Gastroesophageal sphincter (tissue), 4 donors: Measurements from ENCODE around the gene SCN1B. TPM values are rescaled to one million over a fixed set of nuclear protein-coding genes. Genes with fewer than 3 reads are reported as not detected.

Source experiments
- ATAC-seq: fragments of 150-250 bp; one replicate; pipeline ENCODE4 v1.9.1; 2016; ENCODE audit warnings: mild to moderate bottlenecking, moderate library complexity
- H3K27ac ChIP-seq, 4 donors: fragments of 200-600 bp; sonication (generic) in 3 of 4; 1 replicate in 3 of 4; 2 replicates in 1 of 4; pipeline ENCODE4 v1.5.1; 2016 to 2019
- H3K27me3 ChIP-seq: fragments of 200-600 bp; sonication (generic); one replicate; pipeline ENCODE4 v1.5.1; 2019
- H3K36me3 ChIP-seq, 2 donors: fragments of 200-600 bp; sonication (generic); one replicate each; pipeline ENCODE4 v1.5.1; 2019; ENCODE audit warnings: control low read depth in 1 of 2
- H3K4me1 ChIP-seq, 3 donors: fragments of 200-600 bp; sonication (generic); 1 replicate in 2 of 3; 2 replicates in 1 of 3; pipeline ENCODE4 v1.5.1; 2016 to 2019; ENCODE audit warnings: control low read depth in 2 of 3
- H3K4me3 ChIP-seq, 2 donors: fragments of 200-600 bp; sonication (generic); one replicate each; pipeline ENCODE4 v1.5.1; 2019; ENCODE audit warnings: mild to moderate bottlenecking in 1 of 2, moderate library complexity in 1 of 2
- H3K9me3 ChIP-seq, 3 donors: fragments of 200-600 bp; sonication (generic); one replicate each; pipeline ENCODE4 v1.5.1; 2017 to 2019; ENCODE audit warnings: control low read depth in 2 of 3
- EP300 ChIP-seq: sonication (generic); formaldehyde crosslinking; IDR thresholded peaks from one replicate; pipeline ENCODE4 v1.6.1; 2017; ENCODE audit warnings: antibody characterized with exemption, mild to moderate bottlenecking
- POLR2A ChIP-seq, 2 donors: fragments of 450-650 bp; IDR thresholded peaks; one replicate each; pipeline ENCODE4 v1.6.1; 2017; ENCODE audit warnings: antibody characterized with exemption in 2 of 2, mild to moderate bottlenecking in 2 of 2, moderate library complexity in 1 of 2
- POLR2AphosphoS5 ChIP-seq: sonication (generic); formaldehyde crosslinking; IDR thresholded peaks from one replicate; pipeline ENCODE4 v1.6.1; 2017; ENCODE audit warnings: antibody characterized with exemption
- WGBS, 2 donors: methylation state at CpG; one replicate each; pipeline ENCODE4 v1.1.5; 2018; ENCODE audit warnings: low coverage in 1 of 2; 5-methylcytosine and 5-hydroxymethylcytosine counted together
- total RNA-seq, 4 donors: library from RNA; depleted of rRNA; stranded (reverse); fragments of >200 nt; gene quantifications; one replicate each; pipeline ENCODE4 v1.1.0, GENCODE V29; 2016
- TF ChIP-seq, protein P1 (sequence below), 4 experiments: fragments of 200-600 bp in 2 of 4; fragments of 450-650 bp in 2 of 4; sonication (generic) in 1 of 4; IDR thresholded peaks; one replicate each; pipeline ENCODE4 v1.5.1; 2017 to 2019; ENCODE audit warnings: antibody characterized with exemption in 4 of 4, mild to moderate bottlenecking in 2 of 4, moderate library complexity in 2 of 4

Gene SCN1B
- total RNA-seq, 4 donors from 2014 or later: 5.3 to 13.2 (median 9.5) TPM

DNA sequence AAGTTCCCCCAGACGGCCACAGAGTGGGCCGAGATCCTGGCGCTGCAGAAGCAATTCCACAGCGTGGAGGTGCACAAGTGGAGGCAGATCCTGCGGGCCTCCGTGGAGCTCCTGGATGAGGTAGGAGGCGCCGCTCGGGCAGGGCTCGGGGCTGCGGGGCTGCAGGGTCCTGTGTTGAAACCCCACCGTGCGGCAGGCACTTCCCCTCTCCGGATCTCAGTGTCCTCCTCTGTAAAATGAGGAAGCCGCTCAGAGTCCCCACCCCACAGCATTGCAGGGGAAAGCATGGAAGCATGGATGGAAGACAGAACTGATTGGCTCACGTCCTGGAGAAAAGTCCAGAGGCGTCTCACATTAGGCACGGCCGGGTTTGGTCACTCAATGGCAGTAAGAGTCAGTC, 6.8 kb upstream of the SCN1B start:
- no peak overlapping the region for H3K4me3 ChIP-seq
- H3K27me3 ChIP-seq: no peaks in the 10 kb centered on the region
- no peaks in the 10 kb centered on the region for H3K9me3 ChIP-seq
- 40% methylated on average over 1 of the region's 19 CpGs; no CpG with 5 or more reads in 1 of the 2 donors for WGBS, 2 donors
- no peak for TF ChIP-seq POLR2AphosphoS5
- TF ChIP-seq, protein P1, sequence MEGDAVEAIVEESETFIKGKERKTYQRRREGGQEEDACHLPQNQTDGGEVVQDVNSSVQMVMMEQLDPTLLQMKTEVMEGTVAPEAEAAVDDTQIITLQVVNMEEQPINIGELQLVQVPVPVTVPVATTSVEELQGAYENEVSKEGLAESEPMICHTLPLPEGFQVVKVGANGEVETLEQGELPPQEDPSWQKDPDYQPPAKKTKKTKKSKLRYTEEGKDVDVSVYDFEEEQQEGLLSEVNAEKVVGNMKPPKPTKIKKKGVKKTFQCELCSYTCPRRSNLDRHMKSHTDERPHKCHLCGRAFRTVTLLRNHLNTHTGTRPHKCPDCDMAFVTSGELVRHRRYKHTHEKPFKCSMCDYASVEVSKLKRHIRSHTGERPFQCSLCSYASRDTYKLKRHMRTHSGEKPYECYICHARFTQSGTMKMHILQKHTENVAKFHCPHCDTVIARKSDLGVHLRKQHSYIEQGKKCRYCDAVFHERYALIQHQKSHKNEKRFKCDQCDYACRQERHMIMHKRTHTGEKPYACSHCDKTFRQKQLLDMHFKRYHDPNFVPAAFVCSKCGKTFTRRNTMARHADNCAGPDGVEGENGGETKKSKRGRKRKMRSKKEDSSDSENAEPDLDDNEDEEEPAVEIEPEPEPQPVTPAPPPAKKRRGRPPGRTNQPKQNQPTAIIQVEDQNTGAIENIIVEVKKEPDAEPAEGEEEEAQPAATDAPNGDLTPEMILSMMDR (IDR thresholded peaks at IDR 0.05): no peak
- TF ChIP-seq EP300: no peak
- TF ChIP-seq POLR2A (IDR thresholded peaks at IDR 0.05): no peak
- H3K27ac ChIP-seq: no peak overlapping the region
- H3K4me1 ChIP-seq: no peaks in the 10 kb centered on the region
- ATAC-seq: no peak
- peaks cover 0 to 100% of the 10 kb centered on the region in 2 donors for H3K36me3 ChIP-seq

- H3K27me3 ChIP-seq: no peaks in the 10 kb centered on the region
- no peak overlapping the region for H3K4me3 ChIP-seq
- ATAC-seq: no peak
- peaks cover 0 to 93% of the 10 kb centered on the region in 2 donors for H3K36me3 ChIP-seq
- no peak overlapping the region for H3K27ac ChIP-seq
- TF ChIP-seq, protein P1 (IDR thresholded peaks at IDR 0.05): no peak
- TF ChIP-seq POLR2A (IDR thresholded peaks at IDR 0.05) (no peak), POLR2AphosphoS5 (no peak), EP300 (no peak)
- no peaks in the 10 kb centered on the region for H3K9me3 ChIP-seq
- H3K4me1 ChIP-seq: no peaks in the 10 kb centered on the region
- WGBS, 2 donors: 85 to 87% methylated on average over 3 of the region's 6 CpGs
Measured at GRCh38 chr19:35024095-35024494, 6.2 kb upstream of the SCN1B start.

DNA sequence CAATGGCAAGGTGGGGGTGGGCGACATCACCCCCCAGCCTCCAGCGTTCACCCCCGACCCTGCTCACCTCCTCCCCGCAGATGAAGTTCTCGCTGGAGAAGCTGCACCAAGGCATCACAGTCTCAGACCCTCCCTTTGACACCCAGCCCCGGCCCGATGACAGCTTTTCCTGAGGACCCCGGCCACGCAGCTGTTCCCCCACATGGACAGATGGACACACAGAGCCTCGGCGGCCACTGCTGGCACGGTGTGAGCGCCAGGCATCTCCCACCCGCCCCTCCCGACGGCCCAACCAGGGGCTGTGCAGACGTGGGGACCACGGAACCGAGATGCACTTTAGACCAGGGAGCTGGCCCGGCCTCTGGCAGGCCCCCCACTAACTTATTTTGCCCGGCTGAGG, 4.3 kb upstream of the SCN1B start:
- H3K4me1 ChIP-seq: peaks cover 0 to 13% (median 6%) of the 10 kb centered on the region in 3 donors
- H3K27ac ChIP-seq: no peak overlapping the region
- no peak for ATAC-seq
- no peak for TF ChIP-seq POLR2AphosphoS5
- TF ChIP-seq POLR2A (IDR thresholded peaks at IDR 0.05): no peak
- TF ChIP-seq, protein P1 (IDR thresholded peaks at IDR 0.05): no peak
- no peak for TF ChIP-seq EP300
- WGBS, 2 donors: no CpG with 5 or more reads among the region's 21 CpGs
- peaks cover 0 to 75% of the 10 kb centered on the region in 2 donors for H3K36me3 ChIP-seq
- no peaks in the 10 kb centered on the region for H3K27me3 ChIP-seq
- no peak overlapping the region for H3K4me3 ChIP-seq
- no peaks in the 10 kb centered on the region for H3K9me3 ChIP-seq

GRCh38 chr19:35026418-35026817, 3.9 kb upstream of the SCN1B start:
- peaks cover 0 to 18% (median 6%) of the 10 kb centered on the region in 3 donors for H3K4me1 ChIP-seq
- no peaks in the 10 kb centered on the region for H3K9me3 ChIP-seq
- peaks cover 0 to 70% of the 10 kb centered on the region in 2 donors for H3K36me3 ChIP-seq
- 58% methylated on average over 2 of the region's 6 CpGs; no CpG with 5 or more reads in 1 of the 2 donors for WGBS, 2 donors
- no peak overlapping the region for H3K27ac ChIP-seq
- H3K27me3 ChIP-seq: no peaks in the 10 kb centered on the region
- no peak for ATAC-seq
- no peak overlapping the region for H3K4me3 ChIP-seq
- no peak for TF ChIP-seq POLR2A (IDR thresholded peaks at IDR 0.05)
- TF ChIP-seq, protein P1 (IDR thresholded peaks at IDR 0.05): no peak
- TF ChIP-seq EP300: no peak
- TF ChIP-seq POLR2AphosphoS5: no peak

GRCh38 chr19:35027009-35027408, 3.3 kb upstream of the SCN1B start:
- H3K9me3 ChIP-seq: no peaks in the 10 kb centered on the region
- H3K36me3 ChIP-seq: peaks cover 0 to 64% of the 10 kb centered on the region in 2 donors
- H3K27ac ChIP-seq: no peak overlapping the region
- H3K4me1 ChIP-seq: peaks cover 0 to 23% (median 11%) of the 10 kb centered on the region in 3 donors
- no peak for ATAC-seq
- TF ChIP-seq POLR2A (IDR thresholded peaks at IDR 0.05) (no peak), EP300 (no peak), POLR2AphosphoS5 (no peak)
- TF ChIP-seq, protein P1 (IDR thresholded peaks at IDR 0.05): no peak
- WGBS, 2 donors: 93 to 95% methylated on average over 3 to 8 of the region's 8 CpGs
- H3K4me3 ChIP-seq: no peak overlapping the region
- no peaks in the 10 kb centered on the region for H3K27me3 ChIP-seq
